ENCODE results near the gene RANBP1. TPM values are rescaled to one million over a fixed set of nuclear protein-coding genes. Genes with fewer than 3 reads are reported as not detected.

The RANBP1 gene
- polyA plus RNA-seq, 1 donor from 2014 or later = 110 TPM

Other genes with a start within 250 kb of the RANBP1 start
- gene COMT, start 174.3 kb upstream of the RANBP1 start, polyA plus RNA-seq = 85.3 TPM
- 17.3 TPM for gene TXNRD2, start 174.3 kb upstream of the RANBP1 start, polyA plus RNA-seq
- gene ARVCF, start 99.3 kb upstream of the RANBP1 start, polyA plus RNA-seq = 0.16 TPM
- 44.5 TPM for gene TANGO2, start 95.0 kb upstream of the RANBP1 start, polyA plus RNA-seq
- 4.8 TPM for gene DGCR8, start 35.9 kb upstream of the RANBP1 start, polyA plus RNA-seq
- 33.7 TPM for gene TRMT2A, start 1.1 kb downstream of the RANBP1 start, polyA plus RNA-seq
- 4.2 TPM for gene ZDHHC8, start 15.7 kb downstream of the RANBP1 start, polyA plus RNA-seq
- gene CCDC188, start 35.0 kb downstream of the RANBP1 start, polyA plus RNA-seq = not detected
- gene RTN4R, start 152.2 kb downstream of the RANBP1 start, polyA plus RNA-seq = not detected
- 63.5 TPM for gene DGCR6L, start 204.0 kb downstream of the RANBP1 start, polyA plus RNA-seq

All from IgD-negative memory B cell (primary cell).